DMS114 treated with DMSO at 0.1 percent for 48 hours (cell line): ENCODE data around the gene DEAF1.
"Not testable (repeated sequence)": the region's sequence is repeated elsewhere in the genome, so short reads cannot be mapped to it uniquely, and the experiment has no call there.

Experiments
- DNase-seq: peaks from one replicate; lab custom pipeline; 2025; ENCODE audit not compliant: unreplicated experiment; lab: John Stamatoyannopoulos, UW

The DEAF1 gene, protein sequence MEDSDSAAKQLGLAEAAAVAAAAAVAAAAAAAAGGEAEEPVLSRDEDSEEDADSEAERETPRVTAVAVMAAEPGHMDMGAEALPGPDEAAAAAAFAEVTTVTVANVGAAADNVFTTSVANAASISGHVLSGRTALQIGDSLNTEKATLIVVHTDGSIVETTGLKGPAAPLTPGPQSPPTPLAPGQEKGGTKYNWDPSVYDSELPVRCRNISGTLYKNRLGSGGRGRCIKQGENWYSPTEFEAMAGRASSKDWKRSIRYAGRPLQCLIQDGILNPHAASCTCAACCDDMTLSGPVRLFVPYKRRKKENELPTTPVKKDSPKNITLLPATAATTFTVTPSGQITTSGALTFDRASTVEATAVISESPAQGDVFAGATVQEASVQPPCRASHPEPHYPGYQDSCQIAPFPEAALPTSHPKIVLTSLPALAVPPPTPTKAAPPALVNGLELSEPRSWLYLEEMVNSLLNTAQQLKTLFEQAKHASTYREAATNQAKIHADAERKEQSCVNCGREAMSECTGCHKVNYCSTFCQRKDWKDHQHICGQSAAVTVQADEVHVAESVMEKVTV

DNA sequence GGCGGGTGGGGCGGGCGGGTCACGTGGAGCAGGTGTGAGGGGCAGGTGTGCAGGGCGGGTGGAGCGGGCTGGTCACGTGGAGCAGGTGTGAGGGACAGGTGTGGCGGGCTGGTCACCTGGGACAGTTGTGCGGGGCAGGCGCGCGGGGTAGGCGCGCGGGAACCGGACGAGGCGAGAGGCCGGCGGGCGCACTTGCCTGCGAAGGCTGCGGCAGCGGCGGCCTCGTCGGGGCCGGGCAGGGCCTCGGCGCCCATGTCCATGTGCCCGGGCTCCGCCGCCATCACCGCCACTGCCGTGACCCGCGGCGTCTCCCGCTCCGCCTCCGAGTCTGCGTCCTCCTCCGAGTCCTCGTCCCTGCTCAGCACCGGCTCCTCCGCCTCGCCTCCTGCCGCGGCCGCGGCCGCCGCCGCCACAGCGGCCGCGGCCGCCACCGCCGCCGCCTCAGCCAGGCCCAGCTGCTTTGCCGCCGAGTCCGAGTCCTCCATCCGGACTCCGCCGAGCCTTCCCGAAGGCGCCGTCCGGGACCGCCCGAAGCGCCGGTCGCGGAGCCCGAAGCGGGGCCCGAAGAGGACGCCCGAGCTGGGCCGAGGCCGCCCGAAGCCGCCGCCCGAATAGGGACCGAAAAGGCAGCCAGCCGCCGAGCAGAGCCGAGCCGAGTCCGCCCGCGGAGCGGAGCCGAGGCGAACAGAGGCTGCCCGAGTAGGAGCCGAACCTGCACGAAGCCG lies at the start of gene DEAF1:
TSS of gene DEAF1 (minus strand) at position 660 of the 725 bp plus-strand sequence. CDS start at position 485, 175 bp downstream.
- DNase-seq: peak; percentile 67

DNA sequence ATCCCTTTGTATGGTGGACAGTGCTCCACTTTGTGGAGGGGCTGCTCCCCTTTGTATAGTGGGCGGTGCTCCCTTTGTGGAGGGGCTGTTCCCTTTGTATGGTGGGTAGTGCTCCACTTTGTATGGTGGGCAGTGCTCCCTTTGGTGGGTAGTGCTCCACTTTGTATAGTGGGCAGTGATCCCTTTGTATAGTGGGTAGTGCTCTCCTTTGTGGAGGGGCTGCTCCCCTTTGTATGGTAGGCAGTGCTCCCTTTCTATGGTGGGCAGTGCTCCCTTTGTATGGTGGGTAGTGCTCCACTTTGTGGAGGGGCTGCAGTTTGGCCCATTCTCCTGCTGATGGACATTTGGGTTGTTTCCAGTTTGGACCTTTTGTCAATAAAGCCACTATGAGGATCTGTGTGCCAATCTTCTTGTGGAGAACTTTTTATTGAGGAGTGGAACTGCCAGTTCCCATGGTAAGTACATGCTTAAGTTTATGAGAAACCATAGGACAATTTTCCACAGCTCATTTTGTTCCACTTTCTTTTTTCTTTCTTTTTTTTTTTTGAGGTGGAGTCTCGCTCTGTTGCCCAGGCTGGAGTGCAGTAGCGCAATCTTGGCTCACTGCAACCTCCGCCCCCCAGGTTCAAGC lies 47.7 kb upstream of the DEAF1 start:
- no peak for DNase-seq

- DNase-seq: no peak
Measured at GRCh38 chr11:742156-742546, 47.1 kb upstream of the DEAF1 start.

GRCh38 chr11:737899-738298 lies 42.9 kb upstream of the DEAF1 start:
- DNase-seq: not testable (repeated sequence)

DNA sequence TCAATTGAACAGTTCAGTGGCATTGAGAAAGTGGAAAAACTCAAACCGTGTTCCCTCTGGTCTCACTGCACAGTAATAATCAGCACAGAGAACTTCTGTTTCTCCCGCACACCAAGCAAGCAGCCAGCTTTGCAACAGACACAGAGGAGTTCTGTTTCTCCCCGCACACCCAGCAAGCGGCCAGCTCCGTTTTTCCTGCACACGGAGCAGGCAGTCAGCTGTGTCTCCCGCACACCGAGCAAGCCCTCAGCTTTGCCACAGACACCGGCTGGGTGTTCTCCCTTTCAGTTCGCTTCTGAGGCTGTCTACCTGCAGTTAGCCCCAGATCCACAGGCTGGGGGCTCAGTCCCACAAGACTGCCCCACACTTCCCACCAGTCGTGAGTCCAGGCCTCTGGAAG lies 42.3 kb upstream of the DEAF1 start:
- no peak for DNase-seq

GRCh38 chr11:734541-734940 lies 39.5 kb upstream of the DEAF1 start:
- not testable (repeated sequence) for DNase-seq

DNA sequence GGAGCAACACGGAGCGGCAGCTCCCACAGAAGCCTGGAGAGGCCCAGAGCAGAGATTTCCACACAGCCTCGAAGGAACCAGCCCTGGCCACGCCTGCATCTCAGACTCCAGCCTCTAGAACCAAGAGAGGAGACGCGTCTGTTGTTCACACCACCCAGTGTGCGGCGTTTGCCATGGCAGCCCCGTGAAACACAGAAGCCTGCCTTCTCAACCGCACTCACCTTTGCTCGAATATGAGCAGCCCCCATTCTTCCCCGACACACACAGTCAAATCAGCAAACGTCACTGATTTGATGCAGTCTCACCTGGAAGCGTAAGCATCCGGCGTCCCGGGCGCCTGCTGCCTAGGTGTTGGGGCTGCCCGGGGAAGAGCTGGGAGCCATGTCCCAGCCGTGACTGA lies 38.0 kb upstream of the DEAF1 start:
- DNase-seq: no peak

DNA sequence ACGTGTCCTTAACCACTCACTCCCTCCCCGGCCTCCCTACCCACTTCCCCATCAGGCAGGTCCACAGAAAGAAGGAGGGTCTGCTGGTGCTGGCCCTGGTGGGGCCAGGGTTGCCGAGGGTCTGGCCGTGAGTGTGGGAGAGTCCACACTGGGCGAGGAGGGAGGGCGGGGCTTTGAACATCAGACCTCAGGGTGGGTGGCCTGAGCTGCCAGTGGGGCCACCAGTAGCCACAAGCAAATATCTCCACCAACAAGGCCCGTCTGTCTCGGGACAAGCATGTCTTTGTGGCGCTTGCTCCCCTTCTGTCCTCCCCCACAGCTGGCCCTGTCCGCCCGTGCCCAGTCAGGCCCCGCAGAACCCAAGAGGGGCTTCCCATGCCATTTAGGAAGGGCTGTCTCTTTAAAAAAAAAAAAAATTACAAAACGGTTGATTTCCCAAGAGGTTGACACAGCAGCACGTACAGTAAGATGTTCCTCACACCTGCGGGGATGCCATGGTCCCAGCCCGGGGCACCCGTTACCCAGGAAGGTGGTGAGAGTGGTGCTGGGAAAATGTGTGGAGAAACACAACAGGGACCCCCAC lies 34.6 kb upstream of the DEAF1 start:
- DNase-seq: no peak

- no peak for DNase-seq
Measured at GRCh38 chr11:728901-729491, 34.0 kb upstream of the DEAF1 start.

DNA sequence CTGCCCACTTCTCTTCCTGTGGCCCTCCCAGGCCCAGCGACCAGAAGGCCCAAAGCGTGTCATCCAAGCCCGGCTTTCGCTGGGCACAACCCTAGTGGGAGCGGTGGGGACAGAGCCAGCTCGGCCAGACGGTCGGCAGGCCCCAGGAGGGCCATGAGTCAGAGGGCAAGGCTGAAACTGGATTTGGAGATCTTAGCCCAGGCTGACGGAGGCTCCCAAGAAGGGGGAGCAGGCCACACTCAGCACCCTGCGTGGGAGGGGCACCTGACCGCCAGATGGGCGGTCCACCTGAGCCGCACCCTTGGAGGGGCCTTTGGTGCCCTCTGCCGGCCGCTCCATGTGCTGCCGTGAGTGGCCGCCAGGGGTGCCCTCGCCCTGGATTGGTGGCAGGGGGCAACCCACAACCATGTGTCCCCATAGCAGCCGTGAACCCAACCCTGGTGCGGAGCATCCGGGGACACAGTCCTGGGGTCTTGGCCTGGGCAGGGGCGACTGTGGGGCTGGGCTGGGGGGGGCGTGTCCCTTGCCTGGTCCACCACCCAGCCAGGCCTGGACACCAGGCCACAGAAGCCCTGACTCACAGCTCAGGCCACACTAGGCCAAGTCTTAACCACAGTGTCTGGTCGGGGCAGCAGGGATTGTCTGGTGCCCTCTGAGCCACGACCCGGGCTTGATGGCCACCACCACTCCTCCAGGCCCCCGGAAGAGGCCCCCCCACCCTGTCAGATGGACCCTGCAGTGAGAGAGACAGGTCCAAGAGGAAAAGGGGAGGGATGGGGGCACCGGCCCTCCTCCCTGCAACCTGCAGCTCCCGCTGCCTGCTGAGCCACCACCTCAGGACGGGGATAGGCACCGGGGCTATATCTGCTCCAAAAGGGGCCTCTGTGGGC lies 33.1 kb upstream of the DEAF1 start:
- no peak for DNase-seq

GRCh38 chr11:727281-727701 lies 32.3 kb upstream of the DEAF1 start:
- no peak for DNase-seq

GRCh38 chr11:726278-727220 lies 31.5 kb upstream of the DEAF1 start:
- no peak for DNase-seq

DNA sequence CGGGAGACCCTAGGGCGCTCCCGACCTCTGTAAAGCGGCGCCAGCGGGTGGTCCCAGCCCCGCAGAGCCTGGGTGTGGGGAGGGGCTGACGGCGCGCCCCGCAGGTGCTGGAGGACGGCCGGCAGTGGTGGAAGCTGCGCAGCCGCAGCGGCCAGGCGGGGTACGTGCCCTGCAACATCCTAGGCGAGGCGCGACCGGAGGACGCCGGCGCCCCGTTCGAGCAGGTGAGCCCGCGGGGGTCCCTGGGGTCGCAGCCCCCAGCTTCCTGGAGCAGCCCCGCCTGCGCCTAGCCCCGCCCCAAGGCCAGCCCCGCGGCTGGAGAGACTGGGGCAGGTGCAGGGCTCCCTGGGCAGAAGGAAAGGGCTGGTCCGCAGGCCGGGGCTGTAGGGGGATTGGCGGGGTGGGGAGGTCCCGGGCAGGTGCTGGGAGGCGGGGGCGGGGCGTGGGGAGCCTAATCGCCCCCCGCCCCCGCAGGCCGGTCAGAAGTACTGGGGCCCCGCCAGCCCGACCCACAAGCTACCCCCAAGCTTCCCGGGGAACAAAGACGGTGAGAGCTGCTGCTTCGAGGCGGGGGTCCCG lies 30.7 kb upstream of the DEAF1 start:
- no peak for DNase-seq

DNA sequence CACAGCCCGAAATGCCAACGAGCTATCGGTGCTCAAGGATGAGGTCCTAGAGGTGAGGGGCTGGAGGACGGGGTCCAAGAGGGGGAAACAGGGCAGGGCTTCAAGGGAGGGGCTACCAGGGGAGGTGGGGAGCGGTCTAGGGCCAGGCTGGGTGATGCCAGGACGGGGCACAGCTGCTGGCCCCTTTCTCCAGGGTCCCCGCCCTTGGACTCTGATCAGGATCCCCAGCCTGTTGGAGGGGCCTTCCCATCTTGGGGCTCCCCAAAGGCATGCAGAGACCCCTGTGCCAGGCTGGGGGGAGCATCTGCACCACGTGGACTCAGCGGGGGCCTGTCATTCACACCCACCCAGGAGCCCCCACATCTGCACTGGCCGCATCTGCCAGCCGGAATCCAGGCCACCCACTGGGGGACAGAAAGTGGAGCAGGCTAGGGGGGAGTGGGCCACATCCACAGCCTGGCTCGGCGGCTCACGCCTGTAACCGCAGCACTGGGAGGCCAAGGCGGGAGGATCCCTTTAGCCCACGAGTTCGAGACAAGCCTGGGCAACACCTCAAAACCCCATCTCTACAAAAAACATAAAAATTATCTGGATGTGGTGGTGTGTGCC lies 29.9 kb upstream of the DEAF1 start:
- DNase-seq: no peak

- no peak for DNase-seq
Measured at GRCh38 chr11:724049-724777, 29.2 kb upstream of the DEAF1 start.

DNA sequence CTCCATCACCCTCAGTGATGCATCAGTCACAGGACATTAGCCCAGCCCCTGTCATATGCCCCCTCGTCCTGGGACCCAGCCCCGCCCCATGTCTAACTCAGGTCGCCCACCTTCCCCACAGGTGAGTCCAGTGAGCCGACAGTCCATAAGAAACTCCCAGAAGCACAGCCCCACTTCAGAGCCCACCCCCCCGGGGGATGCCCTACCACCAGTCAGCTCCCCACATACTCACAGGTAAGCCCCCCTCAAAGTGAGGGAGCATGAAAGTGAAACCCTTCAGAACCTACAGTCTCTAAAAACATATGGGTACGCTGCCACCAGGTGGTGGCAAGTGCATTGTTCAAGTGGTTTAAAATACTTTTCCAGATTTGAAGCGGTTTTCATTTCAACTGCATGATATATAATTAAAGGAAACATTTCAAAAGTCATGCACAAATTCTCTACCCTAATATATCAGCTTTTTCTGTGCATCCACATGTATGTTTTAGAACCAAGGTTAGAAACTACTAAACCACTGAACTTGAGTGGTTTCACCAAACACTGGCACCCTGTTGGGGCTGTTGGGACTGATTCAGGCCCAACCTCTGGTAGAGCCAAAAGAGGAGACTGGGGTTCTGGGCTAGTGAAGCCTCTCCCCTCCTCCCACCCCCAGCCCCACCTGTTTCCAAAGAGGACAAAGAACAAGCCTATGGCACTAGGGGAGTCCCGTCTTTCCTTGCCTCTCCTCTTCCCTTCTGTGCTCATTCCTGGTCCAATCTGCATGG lies 28.3 kb upstream of the DEAF1 start:
- peak; percentile 39 for DNase-seq
